ENCODE results near the gene TCP11.

The TCP11 gene

GRCh38 chr6:35178932-35179832 is 38.0 kb upstream of the TCP11 start:
- TF ChIP-seq, protein P1, sequence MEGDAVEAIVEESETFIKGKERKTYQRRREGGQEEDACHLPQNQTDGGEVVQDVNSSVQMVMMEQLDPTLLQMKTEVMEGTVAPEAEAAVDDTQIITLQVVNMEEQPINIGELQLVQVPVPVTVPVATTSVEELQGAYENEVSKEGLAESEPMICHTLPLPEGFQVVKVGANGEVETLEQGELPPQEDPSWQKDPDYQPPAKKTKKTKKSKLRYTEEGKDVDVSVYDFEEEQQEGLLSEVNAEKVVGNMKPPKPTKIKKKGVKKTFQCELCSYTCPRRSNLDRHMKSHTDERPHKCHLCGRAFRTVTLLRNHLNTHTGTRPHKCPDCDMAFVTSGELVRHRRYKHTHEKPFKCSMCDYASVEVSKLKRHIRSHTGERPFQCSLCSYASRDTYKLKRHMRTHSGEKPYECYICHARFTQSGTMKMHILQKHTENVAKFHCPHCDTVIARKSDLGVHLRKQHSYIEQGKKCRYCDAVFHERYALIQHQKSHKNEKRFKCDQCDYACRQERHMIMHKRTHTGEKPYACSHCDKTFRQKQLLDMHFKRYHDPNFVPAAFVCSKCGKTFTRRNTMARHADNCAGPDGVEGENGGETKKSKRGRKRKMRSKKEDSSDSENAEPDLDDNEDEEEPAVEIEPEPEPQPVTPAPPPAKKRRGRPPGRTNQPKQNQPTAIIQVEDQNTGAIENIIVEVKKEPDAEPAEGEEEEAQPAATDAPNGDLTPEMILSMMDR (IDR thresholded peaks at IDR 0.05; ENCODE audit: control insufficient read depth, extremely low read depth, insufficient read depth), result no peak
- no peak for DNase-seq (ENCODE audit: low read depth)
- no peak overlapping the region for H3K4me3 ChIP-seq (ENCODE audit: low read depth, low read length)

DNA sequence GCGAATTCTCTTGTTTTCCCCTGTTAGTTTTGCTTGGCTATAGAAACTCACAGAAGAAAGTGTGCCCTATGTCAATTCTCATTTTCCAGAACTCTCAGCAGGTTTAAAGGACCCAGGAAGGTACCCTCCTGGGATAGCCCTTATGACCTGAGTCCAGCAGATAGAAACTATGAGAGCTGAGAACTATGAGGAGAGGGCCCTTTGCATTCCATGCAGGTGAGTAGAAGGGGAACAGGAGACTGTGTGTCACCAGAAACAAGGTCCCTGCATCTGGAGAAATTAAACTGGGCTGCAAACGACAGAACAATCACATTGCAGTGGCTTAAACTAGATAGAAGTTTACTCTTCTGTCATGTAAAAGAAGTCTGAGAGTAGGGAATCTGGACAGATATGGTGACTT is 36.9 kb upstream of the TCP11 start:
- TF ChIP-seq, protein P1 (IDR thresholded peaks at IDR 0.05; ENCODE audit: control insufficient read depth, extremely low read depth, insufficient read depth), result no peak
- no peak overlapping the region for H3K4me3 ChIP-seq (ENCODE audit: low read depth, low read length)
- no peak for DNase-seq (ENCODE audit: low read depth)

- DNase-seq (ENCODE audit: low read depth), result no peak
- H3K4me3 ChIP-seq (ENCODE audit: low read depth, low read length), result no peak overlapping the region
- TF ChIP-seq, protein P1 (IDR thresholded peaks at IDR 0.05; ENCODE audit: control insufficient read depth, extremely low read depth, insufficient read depth), result no peak
Observed at GRCh38 chr6:35177596-35177995, 36.5 kb upstream of the TCP11 start.

- DNase-seq (ENCODE audit: low read depth), result no peak
- TF ChIP-seq, protein P1 (IDR thresholded peaks at IDR 0.05; ENCODE audit: control insufficient read depth, extremely low read depth, insufficient read depth), result no peak
- H3K4me3 ChIP-seq (ENCODE audit: low read depth, low read length), result no peak overlapping the region
Observed at GRCh38 chr6:35177157-35177556, 36.0 kb upstream of the TCP11 start.

GRCh38 chr6:35176301-35177024 is 35.3 kb upstream of the TCP11 start:
- TF ChIP-seq, protein P1 (IDR thresholded peaks at IDR 0.05; ENCODE audit: control insufficient read depth, extremely low read depth, insufficient read depth), result no peak
- no peak overlapping the region for H3K4me3 ChIP-seq (ENCODE audit: low read depth, low read length)
- DNase-seq (ENCODE audit: low read depth), result peak; percentile 56

DNA sequence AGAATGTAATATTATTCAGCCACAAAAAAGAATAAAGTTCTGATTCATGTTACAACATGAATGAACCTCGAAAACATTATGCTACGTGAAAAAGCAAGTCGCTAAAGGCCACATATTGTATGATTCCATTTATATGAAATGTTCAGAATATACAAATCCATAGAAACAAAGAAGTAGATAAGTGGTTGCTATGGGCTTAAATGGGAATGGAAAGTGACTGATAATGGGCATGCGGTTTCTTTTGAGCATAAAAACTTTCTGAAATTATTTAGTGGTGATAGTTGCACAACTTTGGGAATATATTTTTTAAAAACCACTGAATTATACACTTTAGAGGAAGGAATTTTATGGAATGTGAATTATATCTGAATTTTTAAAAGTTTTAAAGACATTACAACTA is 33.4 kb upstream of the TCP11 start:
- no peak overlapping the region for H3K4me3 ChIP-seq (ENCODE audit: low read depth, low read length)
- TF ChIP-seq, protein P1 (IDR thresholded peaks at IDR 0.05; ENCODE audit: control insufficient read depth, extremely low read depth, insufficient read depth), result no peak
- DNase-seq (ENCODE audit: low read depth), result no peak

Data from LNCaP clone FGC (cell line).